Effector CD4-positive, alpha-beta T cell (primary cell): ENCODE data around the gene FBXW9.
A peak's percentile ranks its signal among the peaks of the same experiment; 100 is the strongest.
"Not testable (repeated sequence)": the region's sequence is repeated elsewhere in the genome, so short reads cannot be mapped to it uniquely, and the experiment has no call there.

Experiments
- DNase-seq: peaks from one replicate; pipeline ENCODE4 v3.0.0-alpha.2; 2020
- total RNA-seq: gene quantifications from one replicate; lab custom pipeline; 2026; lab: John Stamatoyannopoulos, UW

The FBXW9 gene
- 5.6 reads per million, percentile 22 among the genes with 10 or more reads in this experiment for total RNA-seq

DNA sequence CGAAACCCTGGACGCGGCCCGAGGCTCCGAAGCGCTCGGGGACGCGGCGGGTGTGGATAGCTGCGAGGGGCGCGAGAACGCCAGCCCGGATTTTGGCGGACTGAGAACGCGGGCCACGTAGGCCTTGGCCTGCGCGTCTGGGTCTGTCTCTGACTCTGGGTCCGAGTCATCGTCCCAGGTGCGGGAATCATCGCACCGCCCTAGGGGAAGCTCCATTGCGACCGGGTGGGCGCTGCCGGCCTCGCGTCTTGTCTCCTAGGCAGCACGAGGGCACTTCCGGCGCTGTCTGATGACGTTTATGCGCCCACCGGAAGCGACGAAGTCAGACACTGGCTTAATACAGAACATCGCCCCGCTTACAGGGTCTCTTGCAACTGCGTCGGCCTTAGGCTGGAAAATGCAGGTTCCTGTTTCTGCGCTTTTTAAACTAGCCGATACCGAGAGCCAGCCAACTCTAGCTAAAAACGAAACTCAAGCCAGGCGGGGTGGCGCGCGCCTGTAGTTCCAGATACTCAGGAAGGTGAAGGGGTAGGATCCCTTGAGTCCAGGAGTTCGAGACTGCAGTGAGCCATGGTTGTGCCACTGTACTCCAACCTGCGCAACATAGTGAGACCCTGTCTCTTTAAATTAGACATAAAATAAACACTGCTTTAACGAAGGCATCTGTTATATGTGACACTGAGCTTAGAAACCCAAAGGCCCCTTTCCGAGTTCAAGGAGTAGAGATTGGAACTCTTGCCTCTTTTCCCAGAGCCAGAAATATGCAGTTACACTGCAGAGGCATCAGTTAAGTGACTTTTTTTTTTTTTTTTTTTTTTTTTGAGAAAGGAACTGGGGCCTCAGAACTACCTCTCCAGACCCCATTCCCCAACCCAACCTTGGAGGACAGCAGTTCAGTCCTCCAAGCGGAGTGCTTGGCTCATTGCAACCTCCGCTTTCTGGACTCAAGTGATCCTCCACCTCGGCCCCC lies at the start of gene FBXW9:
TSS of gene FBXW9 (minus strand) at position 266 of the 970 bp plus-strand sequence. CDS start at position 216, 50 bp downstream.
- peak; percentile 98 for DNase-seq

DNA sequence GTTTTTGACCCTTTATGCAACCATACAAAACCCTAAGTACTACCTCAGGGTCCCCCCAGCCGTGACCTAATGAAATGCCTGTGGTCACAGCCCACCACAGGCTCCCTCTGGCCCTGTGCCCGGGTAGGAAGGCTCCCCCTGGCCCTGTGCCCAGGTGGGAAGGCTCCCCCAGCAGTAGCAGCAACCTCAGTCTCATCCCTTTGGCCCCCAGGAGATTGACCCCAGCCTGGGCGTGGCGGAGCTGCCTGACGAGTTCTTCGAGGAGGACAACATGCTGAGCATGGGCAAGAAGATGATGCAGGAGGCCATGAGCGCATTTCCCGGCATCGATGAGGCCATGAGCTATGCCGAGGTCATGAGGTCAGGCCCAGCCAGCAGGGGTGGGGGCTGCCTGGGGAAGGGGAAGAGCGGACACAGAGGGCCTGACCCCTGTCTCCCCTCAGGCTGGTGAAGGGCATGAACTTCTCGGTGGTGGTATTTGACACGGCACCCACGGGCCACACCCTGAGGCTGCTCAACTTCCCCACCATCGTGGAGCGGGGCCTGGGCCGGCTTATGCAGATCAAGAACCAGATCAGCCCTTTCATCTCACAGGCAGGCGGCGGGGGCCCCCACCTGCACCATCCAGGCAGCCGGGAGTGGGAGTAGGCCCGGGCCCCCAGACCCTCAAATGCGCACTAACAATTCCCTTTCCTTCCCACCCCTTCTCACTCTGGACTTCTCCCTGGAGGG lies 48.9 kb upstream of the FBXW9 start:
- DNase-seq, result no peak

- no peak for DNase-seq
Measured at GRCh38 chr19:12737835-12738351, 41.5 kb upstream of the FBXW9 start.

DNA sequence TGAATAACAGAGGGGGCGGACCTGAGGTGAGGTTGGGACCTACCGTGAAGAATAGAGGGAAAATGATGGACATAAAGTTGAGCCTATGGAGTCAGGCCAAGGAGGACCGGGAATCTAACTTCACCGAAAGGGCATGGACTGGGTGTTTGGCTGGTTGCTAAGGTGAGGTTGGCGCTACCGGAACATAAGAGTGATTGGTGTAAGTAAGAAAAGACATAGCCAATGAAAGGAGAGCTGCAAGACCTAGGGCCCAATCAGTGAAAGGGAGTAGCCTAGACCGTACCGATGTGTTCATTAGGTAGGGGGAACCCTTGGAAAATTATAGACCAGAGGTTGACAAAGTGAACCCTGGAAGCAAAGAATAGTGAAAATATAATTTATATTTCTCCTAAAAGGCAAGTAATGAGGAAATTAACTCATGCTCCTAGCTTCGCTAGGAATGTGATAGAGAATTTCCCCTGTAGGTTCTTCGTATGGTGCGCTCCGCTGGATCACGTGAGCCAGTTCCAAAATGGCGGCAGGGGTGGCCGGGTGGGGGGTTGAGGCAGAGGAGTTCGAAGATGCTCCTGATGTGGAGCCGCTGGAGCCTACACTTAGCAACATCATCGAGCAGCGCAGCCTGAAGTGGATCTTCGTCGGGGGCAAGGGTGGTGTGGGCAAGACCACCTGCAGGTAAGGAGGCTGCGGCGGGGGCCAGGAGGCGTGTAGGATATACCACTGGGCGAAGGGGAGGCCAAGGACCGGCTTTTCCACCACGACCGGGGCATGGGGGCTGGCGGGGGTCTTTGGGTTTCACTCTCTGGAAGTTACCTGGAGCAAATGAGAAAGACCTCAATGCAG lies 40.8 kb upstream of the FBXW9 start, which contains the start of gene GET3:
TSS of gene GET3 (plus strand) at position 503 of the 840 bp plus-strand sequence. CDS start at position 512, 9 bp downstream.
- peak; percentile 71 for DNase-seq

- DNase-seq, result peak; percentile 27
Measured at GRCh38 chr19:12733369-12734214, 37.2 kb upstream of the FBXW9 start.

DNA sequence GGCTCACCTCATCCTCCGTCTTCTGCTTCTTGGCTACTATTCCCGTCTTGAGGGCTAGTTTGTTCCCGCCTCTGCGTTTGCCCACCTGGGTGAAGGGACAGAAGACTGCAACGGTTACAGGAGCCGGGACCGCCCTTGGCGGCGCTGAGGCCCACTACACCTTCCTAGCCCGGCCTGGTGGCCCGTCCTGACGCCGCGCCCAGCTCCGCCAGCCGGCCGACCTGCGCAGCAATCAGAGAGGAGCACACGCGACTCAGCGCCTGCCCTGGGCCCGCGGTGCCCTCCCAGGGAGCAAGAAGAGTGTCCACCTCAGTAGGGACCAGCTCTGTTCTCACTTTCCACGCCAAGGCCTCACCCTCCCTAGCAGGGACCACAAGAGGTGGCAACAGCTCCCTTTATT lies 34.9 kb upstream of the FBXW9 start:
- DNase-seq, result no peak

DNA sequence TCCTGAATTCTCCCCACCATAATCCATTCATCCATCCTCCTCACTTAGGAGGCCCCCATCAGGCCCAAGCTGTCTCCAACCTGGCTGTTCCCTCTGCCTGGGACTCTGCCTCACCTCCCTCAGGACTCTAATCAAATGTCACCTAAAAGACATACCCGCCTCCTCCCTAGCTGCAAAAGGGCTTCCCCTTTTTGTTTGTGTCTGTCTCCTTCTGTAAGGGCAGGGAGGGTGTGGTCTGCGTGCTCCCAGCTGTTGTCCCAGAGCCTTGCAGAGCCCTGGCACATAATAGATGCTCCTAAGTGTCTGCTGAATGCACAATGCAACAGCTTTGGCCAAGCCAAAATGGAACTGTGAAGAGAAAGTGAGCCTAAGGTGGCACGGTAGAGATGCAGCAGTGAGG lies 33.6 kb upstream of the FBXW9 start:
- no peak for DNase-seq

- DNase-seq, result no peak
Measured at GRCh38 chr19:12727745-12728433, 31.5 kb upstream of the FBXW9 start.

- no peak for DNase-seq
Measured at GRCh38 chr19:12726988-12727316, 30.5 kb upstream of the FBXW9 start.

DNA sequence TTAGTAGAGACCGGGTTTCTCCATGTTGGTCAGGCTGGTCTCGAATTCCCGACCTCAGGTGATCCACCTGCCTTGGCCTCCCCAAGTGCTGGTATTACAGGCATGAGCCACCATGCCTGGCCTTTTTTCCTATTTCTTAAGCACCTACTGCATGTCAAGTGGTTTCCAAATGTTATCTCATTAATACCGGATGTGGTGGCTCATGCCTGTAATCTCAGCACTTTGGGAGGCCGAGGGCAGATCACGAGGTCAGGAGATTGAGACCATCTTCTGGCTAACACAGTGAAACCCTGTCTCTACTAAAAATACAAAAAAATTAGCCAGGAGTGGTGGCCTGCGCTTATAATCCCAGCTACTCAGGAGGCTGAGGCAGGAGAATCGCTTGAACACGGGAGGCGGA lies 29.2 kb upstream of the FBXW9 start:
- not testable (repeated sequence) for DNase-seq

GRCh38 chr19:12723641-12724426 lies 27.4 kb upstream of the FBXW9 start, which contains the start of gene TNPO2:
TSS of gene TNPO2 (minus strand) at chr19:12723932. CDS start at chr19:12720977, 2,955 bp downstream.
- peak; percentile 44 for DNase-seq

DNA sequence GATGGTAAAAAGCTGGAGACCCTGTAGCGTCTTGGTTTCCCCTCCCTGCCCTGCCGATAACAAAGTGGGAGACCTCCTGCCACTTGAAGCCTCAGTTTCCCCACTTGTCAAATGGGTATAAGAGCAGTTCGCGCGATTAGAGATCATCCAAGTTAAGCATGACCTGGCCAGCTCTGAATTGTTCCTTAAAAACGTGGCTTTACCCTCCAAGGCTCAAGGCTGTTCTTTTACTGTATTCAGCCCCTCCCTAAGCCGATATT lies 26.9 kb upstream of the FBXW9 start:
- DNase-seq, result no peak

- peak; percentile 95 for DNase-seq
Measured at GRCh38 chr19:12722566-12723380, 26.3 kb upstream of the FBXW9 start.

DNA sequence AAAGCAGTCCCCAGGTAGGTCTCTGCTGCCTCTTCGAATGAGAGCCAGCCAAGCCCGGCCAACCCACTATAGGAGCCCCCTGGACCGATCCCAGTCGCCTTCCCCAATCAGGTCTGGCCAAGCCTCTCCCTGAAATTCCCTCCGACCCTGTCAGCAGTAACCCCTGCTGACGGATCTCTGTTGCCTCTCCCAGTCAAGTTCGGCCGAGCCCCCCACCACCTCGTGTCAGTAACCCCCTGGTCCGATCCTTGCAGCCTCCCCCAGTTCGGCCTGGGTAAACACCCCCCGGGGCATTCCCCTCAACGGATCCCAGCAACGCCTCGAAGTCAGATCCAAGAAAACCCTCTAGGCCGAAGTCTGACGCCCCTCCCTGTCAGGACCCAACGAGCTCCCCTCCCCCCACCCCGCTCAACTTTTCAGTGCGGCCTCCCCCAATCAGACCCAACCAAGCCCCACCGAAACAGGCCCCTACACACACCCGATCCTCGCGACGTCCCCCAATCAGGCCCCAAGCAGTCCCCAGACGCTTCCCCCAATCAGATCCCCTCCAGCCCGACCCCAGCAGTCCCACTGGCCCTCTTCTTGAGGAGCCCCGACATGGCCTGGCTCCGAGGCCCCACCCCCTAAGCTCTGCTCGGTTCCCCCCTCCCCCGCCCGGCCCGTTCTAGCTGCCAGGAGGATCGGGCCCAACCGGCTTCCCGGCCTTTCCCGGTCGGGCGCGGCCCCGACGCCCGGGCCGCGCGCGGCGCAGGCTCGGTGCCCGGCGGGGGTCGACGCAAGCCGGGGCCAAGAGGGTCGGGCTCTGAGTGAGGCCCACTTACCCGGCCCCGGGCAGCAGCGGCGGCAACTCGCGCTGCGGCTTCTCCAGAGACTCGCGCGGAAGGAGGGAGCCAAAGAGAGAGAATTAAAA lies 25.5 kb upstream of the FBXW9 start:
- DNase-seq, result peak; percentile 34

- no peak for DNase-seq
Measured at GRCh38 chr19:12720851-12721655, 24.6 kb upstream of the FBXW9 start.

DNA sequence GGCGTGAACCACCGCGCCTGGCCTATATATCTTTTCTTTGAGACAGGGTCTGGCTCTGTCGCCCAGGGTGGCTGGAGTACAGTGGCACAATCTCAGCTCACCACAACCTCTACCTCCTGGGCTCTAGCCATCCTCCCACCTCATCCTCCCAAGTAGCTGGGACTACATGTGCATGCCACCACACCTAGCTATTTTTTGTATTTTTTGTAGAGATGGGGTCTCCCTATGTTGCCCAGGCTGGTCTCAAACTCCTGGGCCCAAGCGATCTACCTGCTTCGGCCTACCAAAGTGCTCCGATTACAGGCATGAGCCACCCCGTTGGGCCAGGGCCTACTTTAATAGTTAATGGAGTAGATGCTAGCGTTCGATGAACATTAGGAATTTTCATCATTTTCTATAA lies 23.9 kb upstream of the FBXW9 start:
- no peak for DNase-seq

DNA sequence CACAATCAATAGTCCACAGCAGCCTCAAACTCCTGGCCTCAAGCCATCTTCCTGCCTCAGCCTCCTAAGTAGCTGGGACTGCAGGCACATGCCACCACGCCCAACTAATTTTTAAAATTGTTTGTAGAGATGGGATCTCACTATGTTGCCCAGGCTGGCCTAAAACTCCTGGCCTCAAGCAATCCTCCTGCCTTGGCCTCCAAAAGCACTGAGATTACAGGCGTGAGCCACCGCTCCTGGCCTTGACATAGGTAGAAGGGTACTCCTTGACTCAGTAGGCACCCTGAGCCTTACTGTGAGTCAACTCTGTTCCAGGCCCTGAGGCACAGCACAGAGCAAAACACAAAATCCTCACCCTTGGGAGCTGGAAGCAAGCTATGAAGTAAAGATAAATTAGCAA lies 19.5 kb upstream of the FBXW9 start:
- no peak for DNase-seq
